GM12878 (cell line): Measurements from ENCODE around the gene NKD1. TPM values are rescaled to one million over a fixed set of nuclear protein-coding genes. Genes with fewer than 3 reads are reported as not detected.

Experiments
- BHLHE40 ChIP-seq, 2 experiments: fragments of 450-650 bp in 1 of 2; IDR thresholded peaks; 2 replicates each; pipeline ENCODE4 v1.6.1; 2011 to 2017; ENCODE audit warnings: low read depth in 2 of 2, borderline replicate concordance in 1 of 2, improper control_type of control experiment in 1 of 2, low read length in 1 of 2, mild to moderate bottlenecking in 1 of 2
- BMI1 ChIP-seq: fragments of 450-650 bp; IDR thresholded peaks from 2 replicates; pipeline ENCODE4 v1.6.1; 2016; ENCODE audit warnings: mild to moderate bottlenecking, moderate library complexity, borderline replicate concordance
- BRCA1 ChIP-seq: IDR thresholded peaks from 2 replicates; pipeline ENCODE4 v1.6.1; 2011; ENCODE audit warnings: low read depth, low read length, improper control_type of control experiment
- CBX5 ChIP-seq: sonication (generic); IDR thresholded peaks from 2 replicates; pipeline ENCODE4 v1.6.1; 2016; ENCODE audit warnings: low read depth, moderate library complexity, mild to moderate bottlenecking, inconsistent platforms
- CREM ChIP-seq: IDR thresholded peaks from 2 replicates; pipeline ENCODE4 v1.6.1; 2014; ENCODE audit warnings: antibody characterized with exemption, low read depth
- KLF5 ChIP-seq: fragments of 450-650 bp; IDR thresholded peaks from 2 replicates; pipeline ENCODE4 v1.6.1; 2014; ENCODE audit warnings: mild to moderate bottlenecking; ENCODE audit not compliant: partially characterized antibody
- LARP7 ChIP-seq: fragments of 450-650 bp; IDR thresholded peaks from 2 replicates; pipeline ENCODE4 v1.6.1; 2017; ENCODE audit warnings: mild to moderate bottlenecking
- RELA ChIP-seq: fragments of 450-650 bp; IDR thresholded peaks from 2 replicates; pipeline ENCODE4 v1.8.0; 2014; ENCODE audit warnings: borderline replicate concordance; ENCODE audit not compliant: partially characterized antibody
- TBL1XR1 ChIP-seq: IDR thresholded peaks from 2 replicates; pipeline ENCODE4 v1.6.1; 2012; ENCODE audit warnings: low read depth, low read length, improper control_type of control experiment
- polyA plus RNA-seq, 11 experiments: library from polyadenylated mRNA; depleted of rRNA in 4 of 11; unstranded in 6 of 11; stranded (reverse) in 5 of 11; fragments of >200 nt; fragmentation: Nextera tagmentation in 4 of 11; fragmentation: Illumina TruSeq in 1 of 11; extraction: Ambion mirVana in 4 of 11; extraction: Trizol in 1 of 11; gene quantifications; 1 replicate in 1 of 11; 2 replicates in 10 of 11; pipeline versions ENCODE4 v1.2.1 to v1.2.3, GENCODE V29; 2011 to 2016; ENCODE audit warnings: inconsistent platforms in 2 of 11, missing spikeins in 2 of 11, low read depth in 1 of 11
- total RNA-seq, 4 experiments: library from RNA; depleted of rRNA in 3 of 4; stranded (reverse); fragments of >200 nt in 3 of 4; fragmentation: Illumina TruSeq in 1 of 4; extraction: Trizol in 1 of 4; gene quantifications; 2 replicates each; pipeline versions ENCODE4 v1.2.1 to v1.2.3, GENCODE V29; 2013 to 2021
- TF ChIP-seq, protein P1 (sequence below): IDR thresholded peaks from 2 replicates; pipeline ENCODE4 v1.6.1; 2012; ENCODE audit warnings: mild to moderate bottlenecking, low read depth, low read length
- TF ChIP-seq, protein P2 (sequence below), 3 experiments: IDR thresholded peaks in 2 of 3; conservative IDR thresholded peaks in 1 of 3; 2 replicates each; pipeline ENCODE4 v1.5.1; 2011; ENCODE audit warnings: low read depth in 3 of 3, low read length in 3 of 3, mild to moderate bottlenecking in 3 of 3, control low read depth in 2 of 3, moderate library complexity in 2 of 3, inconsistent platforms in 1 of 3, mixed read lengths in 1 of 3; ENCODE audit not compliant: control insufficient read depth in 2 of 3, insufficient read depth in 1 of 3; ENCODE audit errors: extremely low read depth in 1 of 3
- TF ChIP-seq, protein P3 (sequence below): fragments of 450-650 bp; conservative IDR thresholded peaks from 2 replicates; pipeline ENCODE4 v1.6.1; 2017; ENCODE audit warnings: mild to moderate bottlenecking, moderate library complexity
- TF ChIP-seq, protein P4 (sequence below): fragments of 450-650 bp; IDR thresholded peaks from 2 replicates; pipeline ENCODE4 v1.6.1; 2014; ENCODE audit warnings: mild to moderate bottlenecking

NKD1 gene
- total and polyA plus RNA-seq, 10 of the 15 experiments (the other 5 are each of a cell fraction or from before 2014, with no cell fraction given): under 0.01 to 0.49 (median 0.04) TPM; not detected in 2

DNA sequence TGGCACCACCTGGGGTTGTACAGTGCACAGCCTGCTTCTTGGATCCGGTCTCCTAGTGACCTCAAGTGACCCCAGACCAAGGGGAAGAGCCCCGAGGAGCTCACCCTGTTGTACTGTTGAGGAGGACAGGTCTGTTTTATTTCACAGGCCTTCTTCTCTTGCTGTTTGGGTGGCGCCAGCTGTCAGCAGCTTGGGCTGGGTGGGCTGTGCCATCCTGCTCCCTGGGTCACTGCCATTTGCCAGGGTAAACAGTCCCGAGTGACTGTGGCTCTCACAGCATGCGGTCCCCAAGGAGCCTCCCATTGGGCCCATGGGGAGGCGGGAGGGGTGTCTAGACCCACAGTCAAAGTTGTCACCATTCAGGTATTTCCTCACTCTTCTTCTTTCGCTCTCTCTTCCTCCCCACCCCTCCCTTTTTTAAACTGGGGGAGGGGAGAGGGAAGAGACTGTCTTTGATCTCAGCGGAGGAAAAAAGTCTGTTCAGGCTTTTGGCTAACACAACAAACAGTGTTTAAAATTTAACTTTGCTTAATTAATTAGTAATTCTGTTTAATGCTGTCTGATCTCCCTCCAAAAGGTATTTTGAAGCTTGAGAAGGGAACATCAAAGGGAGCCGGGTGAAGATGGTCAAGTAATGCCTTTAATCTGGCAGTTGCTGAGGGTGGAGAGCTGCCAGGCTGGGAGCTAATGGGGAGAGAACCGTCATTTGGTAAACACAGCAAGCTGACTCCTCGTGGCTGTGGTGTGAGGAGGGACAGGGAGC, 68.9 kb downstream of the NKD1 start (continued):
- TF ChIP-seq, protein P1, sequence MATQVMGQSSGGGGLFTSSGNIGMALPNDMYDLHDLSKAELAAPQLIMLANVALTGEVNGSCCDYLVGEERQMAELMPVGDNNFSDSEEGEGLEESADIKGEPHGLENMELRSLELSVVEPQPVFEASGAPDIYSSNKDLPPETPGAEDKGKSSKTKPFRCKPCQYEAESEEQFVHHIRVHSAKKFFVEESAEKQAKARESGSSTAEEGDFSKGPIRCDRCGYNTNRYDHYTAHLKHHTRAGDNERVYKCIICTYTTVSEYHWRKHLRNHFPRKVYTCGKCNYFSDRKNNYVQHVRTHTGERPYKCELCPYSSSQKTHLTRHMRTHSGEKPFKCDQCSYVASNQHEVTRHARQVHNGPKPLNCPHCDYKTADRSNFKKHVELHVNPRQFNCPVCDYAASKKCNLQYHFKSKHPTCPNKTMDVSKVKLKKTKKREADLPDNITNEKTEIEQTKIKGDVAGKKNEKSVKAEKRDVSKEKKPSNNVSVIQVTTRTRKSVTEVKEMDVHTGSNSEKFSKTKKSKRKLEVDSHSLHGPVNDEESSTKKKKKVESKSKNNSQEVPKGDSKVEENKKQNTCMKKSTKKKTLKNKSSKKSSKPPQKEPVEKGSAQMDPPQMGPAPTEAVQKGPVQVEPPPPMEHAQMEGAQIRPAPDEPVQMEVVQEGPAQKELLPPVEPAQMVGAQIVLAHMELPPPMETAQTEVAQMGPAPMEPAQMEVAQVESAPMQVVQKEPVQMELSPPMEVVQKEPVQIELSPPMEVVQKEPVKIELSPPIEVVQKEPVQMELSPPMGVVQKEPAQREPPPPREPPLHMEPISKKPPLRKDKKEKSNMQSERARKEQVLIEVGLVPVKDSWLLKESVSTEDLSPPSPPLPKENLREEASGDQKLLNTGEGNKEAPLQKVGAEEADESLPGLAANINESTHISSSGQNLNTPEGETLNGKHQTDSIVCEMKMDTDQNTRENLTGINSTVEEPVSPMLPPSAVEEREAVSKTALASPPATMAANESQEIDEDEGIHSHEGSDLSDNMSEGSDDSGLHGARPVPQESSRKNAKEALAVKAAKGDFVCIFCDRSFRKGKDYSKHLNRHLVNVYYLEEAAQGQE: no peak
- no peak for TF ChIP-seq BHLHE40 (IDR thresholded peaks at IDR 0.05; ENCODE audit: borderline replicate concordance in 1 of 2, low read depth in 2 of 2, low read length in 1 of 2)
- TF ChIP-seq, protein P2, sequence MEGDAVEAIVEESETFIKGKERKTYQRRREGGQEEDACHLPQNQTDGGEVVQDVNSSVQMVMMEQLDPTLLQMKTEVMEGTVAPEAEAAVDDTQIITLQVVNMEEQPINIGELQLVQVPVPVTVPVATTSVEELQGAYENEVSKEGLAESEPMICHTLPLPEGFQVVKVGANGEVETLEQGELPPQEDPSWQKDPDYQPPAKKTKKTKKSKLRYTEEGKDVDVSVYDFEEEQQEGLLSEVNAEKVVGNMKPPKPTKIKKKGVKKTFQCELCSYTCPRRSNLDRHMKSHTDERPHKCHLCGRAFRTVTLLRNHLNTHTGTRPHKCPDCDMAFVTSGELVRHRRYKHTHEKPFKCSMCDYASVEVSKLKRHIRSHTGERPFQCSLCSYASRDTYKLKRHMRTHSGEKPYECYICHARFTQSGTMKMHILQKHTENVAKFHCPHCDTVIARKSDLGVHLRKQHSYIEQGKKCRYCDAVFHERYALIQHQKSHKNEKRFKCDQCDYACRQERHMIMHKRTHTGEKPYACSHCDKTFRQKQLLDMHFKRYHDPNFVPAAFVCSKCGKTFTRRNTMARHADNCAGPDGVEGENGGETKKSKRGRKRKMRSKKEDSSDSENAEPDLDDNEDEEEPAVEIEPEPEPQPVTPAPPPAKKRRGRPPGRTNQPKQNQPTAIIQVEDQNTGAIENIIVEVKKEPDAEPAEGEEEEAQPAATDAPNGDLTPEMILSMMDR (IDR thresholded peaks at IDR 0.05 in 2 of 3, conservative IDR thresholded peaks at IDR 0.05 in 1 of 3; ENCODE audit: control insufficient read depth in 2 of 3, extremely low read depth in 1 of 3, insufficient read depth in 1 of 3, low read depth in 3 of 3, low read length in 3 of 3): no peak
- TF ChIP-seq, protein P3, sequence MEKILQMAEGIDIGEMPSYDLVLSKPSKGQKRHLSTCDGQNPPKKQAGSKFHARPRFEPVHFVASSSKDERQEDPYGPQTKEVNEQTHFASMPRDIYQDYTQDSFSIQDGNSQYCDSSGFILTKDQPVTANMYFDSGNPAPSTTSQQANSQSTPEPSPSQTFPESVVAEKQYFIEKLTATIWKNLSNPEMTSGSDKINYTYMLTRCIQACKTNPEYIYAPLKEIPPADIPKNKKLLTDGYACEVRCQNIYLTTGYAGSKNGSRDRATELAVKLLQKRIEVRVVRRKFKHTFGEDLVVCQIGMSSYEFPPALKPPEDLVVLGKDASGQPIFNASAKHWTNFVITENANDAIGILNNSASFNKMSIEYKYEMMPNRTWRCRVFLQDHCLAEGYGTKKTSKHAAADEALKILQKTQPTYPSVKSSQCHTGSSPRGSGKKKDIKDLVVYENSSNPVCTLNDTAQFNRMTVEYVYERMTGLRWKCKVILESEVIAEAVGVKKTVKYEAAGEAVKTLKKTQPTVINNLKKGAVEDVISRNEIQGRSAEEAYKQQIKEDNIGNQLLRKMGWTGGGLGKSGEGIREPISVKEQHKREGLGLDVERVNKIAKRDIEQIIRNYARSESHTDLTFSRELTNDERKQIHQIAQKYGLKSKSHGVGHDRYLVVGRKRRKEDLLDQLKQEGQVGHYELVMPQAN: no peak
- no peak for TF ChIP-seq BMI1
- TF ChIP-seq CREM: no peak
- no peak for TF ChIP-seq TBL1XR1
- TF ChIP-seq LARP7: no peak
- TF ChIP-seq, protein P4, sequence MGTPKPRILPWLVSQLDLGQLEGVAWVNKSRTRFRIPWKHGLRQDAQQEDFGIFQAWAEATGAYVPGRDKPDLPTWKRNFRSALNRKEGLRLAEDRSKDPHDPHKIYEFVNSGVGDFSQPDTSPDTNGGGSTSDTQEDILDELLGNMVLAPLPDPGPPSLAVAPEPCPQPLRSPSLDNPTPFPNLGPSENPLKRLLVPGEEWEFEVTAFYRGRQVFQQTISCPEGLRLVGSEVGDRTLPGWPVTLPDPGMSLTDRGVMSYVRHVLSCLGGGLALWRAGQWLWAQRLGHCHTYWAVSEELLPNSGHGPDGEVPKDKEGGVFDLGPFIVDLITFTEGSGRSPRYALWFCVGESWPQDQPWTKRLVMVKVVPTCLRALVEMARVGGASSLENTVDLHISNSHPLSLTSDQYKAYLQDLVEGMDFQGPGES: no peak
- TF ChIP-seq BRCA1: no peak
- no peak for TF ChIP-seq RELA
- no peak for TF ChIP-seq CBX5
- no peak for TF ChIP-seq KLF5
